K562 (cell line): Measurements from ENCODE around the gene CUL5.

Experiments
- ETV6 ChIP-seq, 3 experiments: fragments of 150-350 bp in 1 of 3; sonication (generic) in 1 of 3; formaldehyde crosslinking in 1 of 3; IDR thresholded peaks; 2 replicates each; pipeline versions ENCODE4 v1.6.1 to v1.8.0; 2014 to 2022; ENCODE audit warnings: borderline replicate concordance in 2 of 3, low read depth in 2 of 3, antibody characterized with exemption in 1 of 3, low read length in 1 of 3, mild to moderate bottlenecking in 1 of 3, missing genetic modification reagents in 1 of 3
- MED1 ChIP-seq: sonication (generic); formaldehyde crosslinking; IDR thresholded peaks from 2 replicates; pipeline ENCODE4 v1.8.1; 2023; ENCODE audit warnings: missing genetic modification reagents, borderline replicate concordance
- MYC ChIP-seq, 2 experiments: fragments of 250-450 bp in 1 of 2; sonication (Bioruptor Pico) in 1 of 2; IDR thresholded peaks; 2 replicates each; pipeline versions ENCODE4 v1.5.1 to v1.6.1; 2012 to 2021; ENCODE audit warnings: low read depth in 2 of 2, borderline replicate concordance in 1 of 2, improper control_type of control experiment in 1 of 2, low read length in 1 of 2, mild to moderate bottlenecking in 1 of 2, moderate library complexity in 1 of 2
- TOE1 ChIP-seq, 2 experiments: fragments of 450-650 bp in 1 of 2; sonication (generic) in 1 of 2; formaldehyde crosslinking in 1 of 2; IDR thresholded peaks; 2 replicates each; pipeline versions ENCODE4 v1.7.1 to v1.8.0; 2016 to 2022; ENCODE audit warnings: borderline replicate concordance in 2 of 2, mild to moderate bottlenecking in 2 of 2, antibody characterized with exemption in 1 of 2, inconsistent platforms in 1 of 2, low read depth in 1 of 2, missing genetic modification reagents in 1 of 2, moderate library complexity in 1 of 2
- TF ChIP-seq, protein P1 (sequence below): fragments of 450-650 bp; IDR thresholded peaks from 2 replicates; pipeline ENCODE4 v1.6.1; 2016; ENCODE audit warnings: borderline replicate concordance
- TF ChIP-seq, protein P2 (sequence below), 3 experiments: IDR thresholded peaks in 2 of 3; conservative IDR thresholded peaks in 1 of 3; 2 replicates each; pipeline ENCODE4 v1.5.1; 2011 to 2012; ENCODE audit warnings: low read length in 3 of 3, mild to moderate bottlenecking in 3 of 3, control low read depth in 2 of 3, improper control_type of control experiment in 1 of 3, inconsistent platforms in 1 of 3, low read depth in 1 of 3, mixed read lengths in 1 of 3, moderate library complexity in 1 of 3; ENCODE audit not compliant: insufficient read depth in 2 of 3

DNA sequence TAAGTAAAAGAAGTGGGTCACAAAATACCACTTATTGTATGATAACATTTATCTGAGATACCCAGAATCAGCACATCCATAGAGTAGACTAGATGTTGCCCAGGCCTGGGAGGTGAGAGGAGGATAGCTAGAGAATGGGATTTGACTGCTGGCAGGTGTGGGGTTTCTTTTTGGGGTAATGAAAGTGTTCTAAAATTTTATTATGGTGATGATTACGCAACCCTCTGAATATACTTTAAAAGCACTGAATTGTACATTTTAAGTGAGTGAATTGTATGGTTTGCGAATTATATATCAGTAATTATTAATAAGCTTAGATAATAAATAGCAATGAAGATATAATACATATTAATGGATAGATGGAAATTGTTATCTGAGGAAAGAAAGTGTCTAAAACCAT lies 77.0 kb downstream of the CUL5 start:
- TF ChIP-seq MED1, result no peak
- TF ChIP-seq, protein P1, sequence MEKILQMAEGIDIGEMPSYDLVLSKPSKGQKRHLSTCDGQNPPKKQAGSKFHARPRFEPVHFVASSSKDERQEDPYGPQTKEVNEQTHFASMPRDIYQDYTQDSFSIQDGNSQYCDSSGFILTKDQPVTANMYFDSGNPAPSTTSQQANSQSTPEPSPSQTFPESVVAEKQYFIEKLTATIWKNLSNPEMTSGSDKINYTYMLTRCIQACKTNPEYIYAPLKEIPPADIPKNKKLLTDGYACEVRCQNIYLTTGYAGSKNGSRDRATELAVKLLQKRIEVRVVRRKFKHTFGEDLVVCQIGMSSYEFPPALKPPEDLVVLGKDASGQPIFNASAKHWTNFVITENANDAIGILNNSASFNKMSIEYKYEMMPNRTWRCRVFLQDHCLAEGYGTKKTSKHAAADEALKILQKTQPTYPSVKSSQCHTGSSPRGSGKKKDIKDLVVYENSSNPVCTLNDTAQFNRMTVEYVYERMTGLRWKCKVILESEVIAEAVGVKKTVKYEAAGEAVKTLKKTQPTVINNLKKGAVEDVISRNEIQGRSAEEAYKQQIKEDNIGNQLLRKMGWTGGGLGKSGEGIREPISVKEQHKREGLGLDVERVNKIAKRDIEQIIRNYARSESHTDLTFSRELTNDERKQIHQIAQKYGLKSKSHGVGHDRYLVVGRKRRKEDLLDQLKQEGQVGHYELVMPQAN, result no peak
- TF ChIP-seq TOE1 (IDR thresholded peaks at IDR 0.05; ENCODE audit: borderline replicate concordance), result no peak
- TF ChIP-seq TOE1 (CRISPR knock-in tag; IDR thresholded peaks at IDR 0.05; ENCODE audit: borderline replicate concordance, low read depth), result no peak
- no peak for TF ChIP-seq MYC (IDR thresholded peaks at IDR 0.05; ENCODE audit: low read depth, low read length)
- TF ChIP-seq MYC (CRISPR knock-in tag; IDR thresholded peaks at IDR 0.05; ENCODE audit: borderline replicate concordance, low read depth), result no peak
- TF ChIP-seq, protein P2, sequence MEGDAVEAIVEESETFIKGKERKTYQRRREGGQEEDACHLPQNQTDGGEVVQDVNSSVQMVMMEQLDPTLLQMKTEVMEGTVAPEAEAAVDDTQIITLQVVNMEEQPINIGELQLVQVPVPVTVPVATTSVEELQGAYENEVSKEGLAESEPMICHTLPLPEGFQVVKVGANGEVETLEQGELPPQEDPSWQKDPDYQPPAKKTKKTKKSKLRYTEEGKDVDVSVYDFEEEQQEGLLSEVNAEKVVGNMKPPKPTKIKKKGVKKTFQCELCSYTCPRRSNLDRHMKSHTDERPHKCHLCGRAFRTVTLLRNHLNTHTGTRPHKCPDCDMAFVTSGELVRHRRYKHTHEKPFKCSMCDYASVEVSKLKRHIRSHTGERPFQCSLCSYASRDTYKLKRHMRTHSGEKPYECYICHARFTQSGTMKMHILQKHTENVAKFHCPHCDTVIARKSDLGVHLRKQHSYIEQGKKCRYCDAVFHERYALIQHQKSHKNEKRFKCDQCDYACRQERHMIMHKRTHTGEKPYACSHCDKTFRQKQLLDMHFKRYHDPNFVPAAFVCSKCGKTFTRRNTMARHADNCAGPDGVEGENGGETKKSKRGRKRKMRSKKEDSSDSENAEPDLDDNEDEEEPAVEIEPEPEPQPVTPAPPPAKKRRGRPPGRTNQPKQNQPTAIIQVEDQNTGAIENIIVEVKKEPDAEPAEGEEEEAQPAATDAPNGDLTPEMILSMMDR (IDR thresholded peaks at IDR 0.05 in 2 of 3, conservative IDR thresholded peaks at IDR 0.05 in 1 of 3; ENCODE audit: insufficient read depth in 2 of 3, low read depth in 1 of 3, low read length in 3 of 3), result no peak
- no peak for TF ChIP-seq ETV6 (IDR thresholded peaks at IDR 0.05; ENCODE audit: borderline replicate concordance in 1 of 2, low read depth in 2 of 2, low read length in 1 of 2)
- no peak for TF ChIP-seq ETV6 (CRISPR knock-in tag; IDR thresholded peaks at IDR 0.05; ENCODE audit: borderline replicate concordance)
